Left ventricle myocardium inferior (tissue), 1 donor: ENCODE results near the gene TRIM26. TPM values are rescaled to one million over a fixed set of nuclear protein-coding genes. Genes with fewer than 3 reads are reported as not detected.

Experiments used
- DNase-seq: peaks from one replicate; pipeline ENCODE4 v3.0.0-alpha.2; 2020
- H3K27ac ChIP-seq: fragments of 200-600 bp; replicated peaks from 2 replicates; pipeline ENCODE4 v1.8.0; 2021
- H3K27me3 ChIP-seq: fragments of 200-600 bp; 2 replicates; pipeline ENCODE4 v1.8.0; 2021; ENCODE audit warnings: low read depth
- H3K36me3 ChIP-seq: fragments of 200-600 bp; 2 replicates; pipeline ENCODE4 v1.8.0; 2021
- H3K4me1 ChIP-seq: fragments of 200-600 bp; 2 replicates; pipeline ENCODE4 v1.8.0; 2021
- H3K4me3 ChIP-seq: fragments of 200-600 bp; 2 replicates; pipeline ENCODE4 v1.8.0; 2021; ENCODE audit warnings: mild to moderate bottlenecking, moderate library complexity
- H3K9me3 ChIP-seq: fragments of 200-600 bp; replicated peaks from 2 replicates; pipeline ENCODE4 v1.8.0; 2021
- CTCF ChIP-seq: fragments of 200-600 bp; IDR thresholded peaks from 2 replicates; pipeline ENCODE4 v1.8.0; 2021; ENCODE audit warnings: antibody characterized with exemption, mild to moderate bottlenecking, borderline replicate concordance
- intact Hi-C: fragments of 100-400 bp; cut with micrococcal nuclease; formaldehyde crosslinking; loops from one replicate; pipeline ENCODE4 v1.11.0; 2022
- total RNA-seq: library from RNA; stranded (reverse); fragmentation: NEBNext Ultra II Directional; extraction: Animal tissue kit (Norgen Biotek cat#: 25700); gene quantifications from one replicate; pipeline ENCODE4 v1.2.1, GENCODE V29; 2021
- donor health status: DM: no; HTN: yes; CAD: no; lungs with severe emphysema.

TRIM26 gene
- total RNA-seq, 1 donor from 2014 or later: 19.9 TPM

GRCh38 chr6:30198166-30199084, 14.8 kb downstream of the TRIM26 start:
- DNase-seq: no peak
- TF ChIP-seq CTCF: no peak
- H3K9me3 ChIP-seq: no peaks in the 10 kb centered on the region
- intact Hi-C loops: no loop called here
- peaks cover 70% of the 10 kb centered on the region for H3K36me3 ChIP-seq
- H3K4me3 ChIP-seq: no peak overlapping the region
- H3K4me1 ChIP-seq: peaks cover 19% of the 10 kb centered on the region
- H3K27ac ChIP-seq: no peak overlapping the region
- no peaks in the 10 kb centered on the region for H3K27me3 ChIP-seq

DNA sequence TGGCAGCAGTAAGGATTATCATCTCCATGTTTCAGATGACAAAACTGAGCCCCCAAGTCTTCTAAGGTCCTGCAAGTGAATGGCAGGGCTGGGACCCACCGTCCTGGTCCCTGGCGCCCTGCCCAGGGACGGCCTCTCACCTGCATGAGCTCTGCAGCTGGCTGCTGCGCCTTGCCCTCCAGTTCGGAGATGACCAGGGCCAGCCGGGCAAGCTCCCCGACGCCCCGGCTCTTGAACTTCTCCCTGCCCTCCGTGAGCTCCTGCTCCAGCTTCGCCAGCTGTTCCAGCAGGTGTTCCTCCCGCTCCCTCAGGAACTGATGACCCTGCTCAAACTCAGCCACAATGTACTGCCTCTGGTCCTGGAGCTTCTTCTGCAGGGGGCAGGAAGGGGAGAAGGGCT, 16.8 kb downstream of the TRIM26 start:
- Histone ChIP-seq H3K9me3 (no peaks in the 10 kb centered on the region), H3K4me1 (peaks cover 8% of the 10 kb centered on the region), H3K27me3 (no peaks in the 10 kb centered on the region), H3K4me3 (no peak overlapping the region), H3K27ac (no peak overlapping the region), H3K36me3 (peaks cover 82% of the 10 kb centered on the region)
- intact Hi-C loops: no loop called here
- TF ChIP-seq CTCF: no peak
- DNase-seq: no peak

DNA sequence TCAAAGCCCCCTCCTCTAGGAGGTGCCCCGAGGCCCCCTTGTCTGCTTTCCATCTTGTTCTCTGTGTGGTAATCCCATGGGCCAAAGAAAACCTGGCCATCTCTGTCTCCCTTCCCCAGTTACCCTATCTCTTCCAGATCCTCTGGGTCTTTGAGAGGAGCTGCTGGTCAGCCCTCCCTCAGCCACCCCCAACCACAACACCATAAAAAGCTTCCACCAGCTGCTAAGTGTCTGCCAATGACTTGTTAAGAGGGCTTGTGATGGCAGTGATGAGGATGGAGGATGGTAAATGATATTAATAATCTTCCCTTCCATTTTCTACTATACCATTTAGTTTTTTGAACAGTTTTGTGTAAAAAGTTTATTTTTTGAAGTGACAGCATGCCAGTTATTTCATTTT, 17.3 kb downstream of the TRIM26 start:
- TF ChIP-seq CTCF: no peak
- intact Hi-C loops: no loop called here
- Histone ChIP-seq H3K27me3 (no peaks in the 10 kb centered on the region), H3K27ac (no peak overlapping the region), H3K9me3 (no peaks in the 10 kb centered on the region), H3K4me1 (peaks cover 5% of the 10 kb centered on the region), H3K4me3 (no peak overlapping the region), H3K36me3 (peaks cover 86% of the 10 kb centered on the region)
- DNase-seq: no peak

DNA sequence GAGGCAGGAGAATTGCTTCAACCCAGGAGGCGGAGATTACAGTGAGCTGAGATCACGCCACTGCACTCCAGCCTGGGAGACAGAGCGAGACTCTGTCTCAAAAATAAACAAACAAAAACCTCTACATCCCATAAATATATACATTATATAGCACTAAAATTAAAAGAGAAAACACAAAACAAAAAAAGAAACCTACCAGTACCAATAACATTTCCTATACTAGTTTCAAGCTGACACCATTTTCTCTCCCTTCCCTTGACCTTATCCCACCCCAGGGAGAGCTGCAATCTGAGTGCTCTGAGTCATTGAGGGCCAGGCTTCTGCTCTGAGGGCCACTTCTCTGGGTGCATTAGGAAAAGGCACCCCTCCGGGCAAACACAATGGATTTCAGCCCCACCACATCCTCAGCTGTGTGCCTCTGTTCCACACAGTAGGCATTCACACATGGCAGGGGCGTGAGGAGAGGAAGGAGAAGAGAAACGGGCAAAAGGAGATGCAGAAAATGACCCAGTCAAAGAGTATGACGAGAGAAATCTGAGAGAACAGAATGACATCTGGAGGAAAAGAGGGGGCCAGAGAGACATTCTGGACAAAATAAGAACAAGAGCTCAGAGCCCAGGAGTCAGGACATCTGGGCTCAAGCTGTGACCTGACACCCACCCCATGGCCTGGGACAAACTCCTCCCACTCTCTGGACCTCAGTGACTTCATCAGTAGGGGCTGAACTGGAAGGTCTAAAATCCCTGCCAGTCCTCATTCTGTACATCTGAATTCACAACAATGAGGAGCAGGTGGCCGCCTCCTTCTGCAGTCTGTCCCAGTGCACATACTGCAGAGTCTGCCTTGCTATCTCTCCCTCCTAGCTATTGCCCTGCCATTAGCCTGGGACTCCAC, 18.2 kb downstream of the TRIM26 start:
- Histone ChIP-seq H3K27ac (no peak overlapping the region), H3K4me1 (no peaks in the 10 kb centered on the region), H3K4me3 (no peak overlapping the region), H3K9me3 (no peaks in the 10 kb centered on the region), H3K36me3 (peaks cover 86% of the 10 kb centered on the region), H3K27me3 (no peaks in the 10 kb centered on the region)
- intact Hi-C loops: no loop called here
- DNase-seq: no peak
- no peak for TF ChIP-seq CTCF

DNA sequence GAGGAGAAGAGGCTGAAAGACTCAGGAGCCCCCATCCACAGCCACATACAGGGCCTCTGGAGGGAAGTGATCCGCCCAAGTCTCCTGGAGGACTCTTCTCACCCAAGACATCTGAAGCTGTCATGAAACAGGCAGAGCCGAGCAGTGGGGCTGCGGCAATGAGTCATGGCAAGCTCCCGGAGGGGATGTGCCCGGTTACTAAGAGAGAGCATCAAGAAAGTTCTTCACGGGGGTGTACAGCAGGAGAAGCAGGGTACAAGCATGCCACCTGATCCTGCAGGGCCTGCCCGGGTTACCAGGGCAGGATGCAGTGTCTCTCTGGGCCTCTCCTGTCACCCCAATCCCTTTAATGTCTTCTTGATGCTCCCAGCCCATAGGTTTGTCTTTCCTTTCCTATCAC, 21.1 kb downstream of the TRIM26 start:
- Histone ChIP-seq H3K27ac (no peak overlapping the region), H3K36me3 (peaks cover 84% of the 10 kb centered on the region), H3K4me1 (no peaks in the 10 kb centered on the region), H3K27me3 (no peaks in the 10 kb centered on the region), H3K9me3 (no peaks in the 10 kb centered on the region), H3K4me3 (no peak overlapping the region)
- intact Hi-C loops: no loop called here
- no peak for TF ChIP-seq CTCF
- DNase-seq: no peak
